LNCAP (cell line): ENCODE data around the gene SERPINB4.
"Not testable (repeated sequence)": the region's sequence is repeated elsewhere in the genome, so short reads cannot be mapped to it uniquely, and the experiment has no call there.

Experiments used
- CTCF ChIP-seq: fragments of 450-650 bp; IDR thresholded peaks from 2 replicates; pipeline ENCODE4 v1.5.1; 2017; ENCODE audit warnings: mild to moderate bottlenecking

SERPINB4 gene

DNA sequence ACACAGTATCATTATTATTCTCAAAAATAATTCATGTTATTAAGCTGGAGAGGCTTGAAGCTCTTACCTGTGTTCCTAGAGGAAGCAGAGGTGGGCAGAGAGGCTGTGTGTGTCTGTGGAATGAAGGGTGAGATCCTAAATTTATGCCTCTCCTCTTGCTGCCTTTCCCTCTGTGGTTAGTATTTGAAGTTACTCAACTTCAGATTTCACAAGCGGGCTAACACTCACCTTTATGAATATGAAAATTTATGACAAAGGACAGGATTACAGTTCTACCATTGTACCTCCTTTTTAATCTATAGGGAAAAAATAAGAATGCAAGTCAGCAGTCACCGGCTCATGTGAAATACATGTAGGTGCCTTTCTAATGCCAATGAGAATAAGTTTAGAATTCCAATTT, at the start of gene SERPINB4:
Gene SERPINB4 (minus strand): TSS at position 115 of the 400 bp plus-strand sequence. CDS start 679 bp downstream, outside the sequence.
- not testable (repeated sequence) for TF ChIP-seq CTCF

GRCh38 chr18:63689064-63689463, 45.0 kb upstream of the SERPINB4 start:
- no peak for TF ChIP-seq CTCF

DNA sequence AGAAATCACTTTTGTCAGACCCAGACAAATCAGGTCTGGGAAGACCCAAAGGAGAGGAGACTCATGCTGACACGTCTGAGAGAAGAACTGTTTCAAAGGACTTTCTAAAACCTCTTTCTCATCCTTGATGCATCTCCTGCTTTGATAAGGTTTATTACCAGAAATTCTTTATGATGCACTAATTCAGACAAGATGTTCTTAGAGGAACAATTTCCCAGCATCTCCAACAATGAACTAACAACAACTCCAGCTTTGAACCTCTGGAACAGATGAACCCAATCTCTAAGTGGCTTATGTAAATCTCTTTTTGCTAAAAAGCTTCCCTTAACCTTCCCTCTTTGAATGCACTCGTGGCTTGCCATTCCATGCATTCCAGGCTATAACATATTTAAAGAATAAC, 42.8 kb upstream of the SERPINB4 start:
- TF ChIP-seq CTCF = no peak

GRCh38 chr18:63684718-63685117, 40.7 kb upstream of the SERPINB4 start:
- no peak for TF ChIP-seq CTCF

GRCh38 chr18:63683890-63684289, 39.8 kb upstream of the SERPINB4 start:
- TF ChIP-seq CTCF = no peak

GRCh38 chr18:63683152-63683551, 39.1 kb upstream of the SERPINB4 start:
- no peak for TF ChIP-seq CTCF

DNA sequence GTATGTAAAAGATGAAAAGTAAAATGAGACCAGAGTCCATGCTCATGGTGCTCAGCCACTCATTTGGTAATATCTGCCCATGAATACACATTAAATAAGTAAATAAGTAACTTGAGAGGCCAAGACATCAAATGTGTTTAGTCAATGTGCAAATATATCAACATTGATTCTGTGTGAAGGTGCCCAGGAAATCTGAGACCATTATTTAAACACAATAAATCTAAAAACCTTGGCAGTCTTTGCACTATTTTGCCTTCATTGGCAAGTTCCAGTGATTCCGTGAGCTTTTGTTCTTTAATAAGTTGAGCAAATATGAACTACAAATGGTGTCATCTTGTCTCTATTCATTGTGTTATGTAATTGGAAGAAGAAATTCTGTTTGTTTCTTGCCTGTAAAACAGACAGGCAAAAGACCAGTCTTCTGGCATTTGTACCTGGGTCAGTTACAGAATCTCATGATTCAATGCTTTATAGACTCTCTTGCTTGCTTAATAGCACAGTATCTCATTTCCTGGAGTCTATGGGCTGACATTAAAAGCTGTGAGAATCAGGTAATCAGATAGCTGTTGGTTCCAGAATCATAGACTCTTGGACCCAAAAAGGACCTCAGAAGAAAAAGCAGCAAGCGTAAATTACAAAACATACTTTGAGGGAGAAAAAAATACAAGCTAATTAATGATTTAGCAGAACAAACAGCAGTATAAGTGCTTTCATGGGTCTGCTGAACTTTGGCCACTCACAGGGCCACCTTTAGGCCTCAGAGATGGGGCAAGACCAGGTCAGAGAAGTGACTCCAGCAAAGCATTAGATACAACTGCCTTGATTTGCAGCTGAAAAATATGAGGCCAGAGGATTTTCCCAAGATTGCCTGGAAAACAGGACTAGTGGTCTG, 37.6 kb upstream of the SERPINB4 start:
- TF ChIP-seq CTCF = no peak
